Left ventricle myocardium inferior (tissue), 1 donor: Measurements from ENCODE around the gene TEX52. TPM values are rescaled to one million over a fixed set of nuclear protein-coding genes. Genes with fewer than 3 reads are reported as not detected.

Experiments used
- DNase-seq: peaks from one replicate; pipeline ENCODE4 v3.0.0-alpha.2; 2020
- H3K27ac ChIP-seq: fragments of 200-600 bp; replicated peaks from 2 replicates; pipeline ENCODE4 v1.8.0; 2021
- H3K27me3 ChIP-seq: fragments of 200-600 bp; 2 replicates; pipeline ENCODE4 v1.8.0; 2021; ENCODE audit warnings: low read depth
- H3K36me3 ChIP-seq: fragments of 200-600 bp; 2 replicates; pipeline ENCODE4 v1.8.0; 2021
- H3K4me1 ChIP-seq: fragments of 200-600 bp; 2 replicates; pipeline ENCODE4 v1.8.0; 2021
- H3K4me3 ChIP-seq: fragments of 200-600 bp; 2 replicates; pipeline ENCODE4 v1.8.0; 2021; ENCODE audit warnings: mild to moderate bottlenecking, moderate library complexity
- H3K9me3 ChIP-seq: fragments of 200-600 bp; replicated peaks from 2 replicates; pipeline ENCODE4 v1.8.0; 2021
- intact Hi-C: fragments of 100-400 bp; cut with micrococcal nuclease; formaldehyde crosslinking; loops from one replicate; pipeline ENCODE4 v1.11.0; 2022
- total RNA-seq: library from RNA; stranded (reverse); fragmentation: NEBNext Ultra II Directional; extraction: Animal tissue kit (Norgen Biotek cat#: 25700); gene quantifications from one replicate; pipeline ENCODE4 v1.2.1, GENCODE V29; 2021
- TF ChIP-seq, protein P1 (sequence below): fragments of 200-600 bp; IDR thresholded peaks from 2 replicates; pipeline ENCODE4 v1.8.0; 2021; ENCODE audit warnings: antibody characterized with exemption, mild to moderate bottlenecking, borderline replicate concordance
- donor health status: DM: no; HTN: yes; CAD: no; lungs with severe emphysema.

Gene TEX52
- total RNA-seq, 1 donor from 2014 or later = not detected

DNA sequence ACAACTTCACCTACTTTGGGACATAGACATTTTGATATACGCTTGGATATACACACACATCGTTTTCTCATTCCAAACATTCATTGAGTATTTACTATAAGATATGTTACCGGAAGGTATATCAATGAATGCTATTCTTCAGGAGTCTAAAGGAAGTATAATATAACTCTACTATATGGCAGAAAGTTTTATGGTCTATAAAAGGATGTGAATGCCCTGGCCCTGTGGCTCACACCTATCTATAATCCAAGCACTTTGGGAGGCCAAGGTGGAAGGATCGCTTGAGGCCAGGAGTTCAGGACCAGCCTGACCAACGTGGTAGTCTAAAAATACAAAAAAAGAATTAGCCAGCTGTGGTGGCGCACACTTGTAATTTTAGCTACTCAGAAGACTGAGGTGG is 27.6 kb downstream of the TEX52 start:
- H3K4me3 ChIP-seq = no peak overlapping the region
- intact Hi-C loops = no loop called here
- peaks cover 69% of the 10 kb centered on the region for H3K36me3 ChIP-seq
- H3K9me3 ChIP-seq = no peaks in the 10 kb centered on the region
- DNase-seq = no peak
- H3K27me3 ChIP-seq = no peaks in the 10 kb centered on the region
- peaks cover 5% of the 10 kb centered on the region for H3K4me1 ChIP-seq
- H3K27ac ChIP-seq = no peak overlapping the region
- TF ChIP-seq, protein P1, sequence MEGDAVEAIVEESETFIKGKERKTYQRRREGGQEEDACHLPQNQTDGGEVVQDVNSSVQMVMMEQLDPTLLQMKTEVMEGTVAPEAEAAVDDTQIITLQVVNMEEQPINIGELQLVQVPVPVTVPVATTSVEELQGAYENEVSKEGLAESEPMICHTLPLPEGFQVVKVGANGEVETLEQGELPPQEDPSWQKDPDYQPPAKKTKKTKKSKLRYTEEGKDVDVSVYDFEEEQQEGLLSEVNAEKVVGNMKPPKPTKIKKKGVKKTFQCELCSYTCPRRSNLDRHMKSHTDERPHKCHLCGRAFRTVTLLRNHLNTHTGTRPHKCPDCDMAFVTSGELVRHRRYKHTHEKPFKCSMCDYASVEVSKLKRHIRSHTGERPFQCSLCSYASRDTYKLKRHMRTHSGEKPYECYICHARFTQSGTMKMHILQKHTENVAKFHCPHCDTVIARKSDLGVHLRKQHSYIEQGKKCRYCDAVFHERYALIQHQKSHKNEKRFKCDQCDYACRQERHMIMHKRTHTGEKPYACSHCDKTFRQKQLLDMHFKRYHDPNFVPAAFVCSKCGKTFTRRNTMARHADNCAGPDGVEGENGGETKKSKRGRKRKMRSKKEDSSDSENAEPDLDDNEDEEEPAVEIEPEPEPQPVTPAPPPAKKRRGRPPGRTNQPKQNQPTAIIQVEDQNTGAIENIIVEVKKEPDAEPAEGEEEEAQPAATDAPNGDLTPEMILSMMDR = no peak

DNA sequence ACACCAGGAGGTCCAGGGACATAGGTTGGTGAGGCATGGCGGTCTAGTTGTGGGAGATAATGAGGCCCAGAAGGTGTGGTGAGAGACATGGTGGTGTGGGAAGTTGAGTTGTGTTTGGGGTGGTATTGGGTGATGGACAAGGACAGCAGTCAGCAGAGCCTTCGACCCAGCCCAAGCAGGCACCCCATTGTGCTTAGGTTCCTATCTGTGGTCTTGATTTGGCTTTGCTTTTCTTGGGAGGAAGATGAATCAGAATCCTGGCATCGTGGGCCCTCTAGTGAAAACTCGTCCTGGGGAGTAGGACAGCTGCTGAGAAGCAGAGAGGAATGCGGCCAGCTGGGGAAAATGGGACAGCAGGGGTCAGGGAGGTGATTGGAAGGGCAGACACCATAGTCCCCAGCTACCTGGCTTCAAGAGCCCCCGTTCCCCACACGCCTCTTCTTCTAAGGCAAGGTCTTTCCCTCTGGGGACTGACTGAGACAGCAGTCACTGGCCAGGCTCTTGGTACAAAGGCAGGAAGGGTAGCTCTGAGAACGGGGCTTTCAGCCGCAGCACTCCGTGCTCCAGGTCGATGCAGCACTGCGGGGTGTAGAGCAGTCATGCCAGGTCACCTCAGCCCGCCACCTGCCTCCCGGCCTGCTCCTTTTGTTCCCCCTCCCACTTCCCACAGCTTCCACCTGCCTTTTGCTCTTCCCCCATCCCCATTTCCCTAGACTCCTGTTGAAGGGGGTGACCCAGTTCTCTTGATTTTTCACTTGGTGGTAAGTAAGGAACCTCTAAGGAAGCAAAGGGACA is 29.9 kb downstream of the TEX52 start:
- Histone ChIP-seq H3K9me3 (no peaks in the 10 kb centered on the region), H3K27ac (no peak overlapping the region), H3K27me3 (no peaks in the 10 kb centered on the region), H3K4me3 (no peak overlapping the region), H3K4me1 (no peaks in the 10 kb centered on the region), H3K36me3 (peaks cover 88% of the 10 kb centered on the region)
- TF ChIP-seq, protein P1 = no peak
- intact Hi-C loops = no loop called here
- no peak for DNase-seq

DNA sequence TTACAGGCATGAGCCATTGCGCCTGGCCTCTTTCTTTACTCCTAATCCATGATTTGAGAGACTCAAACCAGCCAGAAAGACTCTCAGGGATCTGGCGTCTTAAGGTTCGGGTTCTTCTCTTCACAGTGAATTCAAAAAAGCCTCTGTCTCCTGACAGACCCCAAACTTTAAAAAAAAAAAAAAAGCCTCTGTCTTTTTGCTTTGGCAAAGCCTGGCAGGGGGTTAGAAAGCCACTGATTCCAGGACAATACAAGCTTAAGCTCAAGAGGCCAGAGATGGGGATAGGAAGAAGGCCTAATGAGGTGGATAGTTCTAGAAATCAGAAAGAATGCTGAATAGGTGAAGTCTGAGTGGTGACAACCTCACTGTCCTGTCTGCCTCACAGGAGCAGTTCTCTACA is 30.8 kb downstream of the TEX52 start:
- Histone ChIP-seq H3K27me3 (no peaks in the 10 kb centered on the region), H3K9me3 (no peaks in the 10 kb centered on the region), H3K4me3 (no peak overlapping the region), H3K36me3 (peaks cover 88% of the 10 kb centered on the region), H3K27ac (no peak overlapping the region), H3K4me1 (no peaks in the 10 kb centered on the region)
- intact Hi-C loops = no loop called here
- no peak for DNase-seq
- TF ChIP-seq, protein P1 = no peak

DNA sequence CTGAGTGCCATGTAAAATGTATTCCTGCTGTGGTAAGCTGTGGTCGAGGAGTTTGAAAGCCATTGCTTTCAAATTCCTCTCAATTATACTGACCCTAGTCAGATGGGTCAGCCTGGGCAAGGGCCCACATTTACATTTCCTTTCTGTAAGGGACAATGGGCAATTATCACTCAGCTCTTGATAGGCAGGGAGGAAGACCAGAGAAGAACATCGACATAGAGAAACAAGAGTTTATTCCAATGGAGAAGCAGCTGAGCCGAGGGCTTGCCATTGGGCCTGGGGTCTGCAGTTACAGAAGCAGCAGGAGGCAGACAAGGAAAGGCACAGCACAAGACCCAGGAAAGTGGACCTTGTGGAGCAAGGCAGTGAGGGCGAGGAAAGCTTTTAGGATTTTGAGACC is 31.7 kb downstream of the TEX52 start:
- no peak for DNase-seq
- H3K4me3 ChIP-seq = no peak overlapping the region
- H3K27ac ChIP-seq = no peak overlapping the region
- no peaks in the 10 kb centered on the region for H3K27me3 ChIP-seq
- H3K4me1 ChIP-seq = no peaks in the 10 kb centered on the region
- TF ChIP-seq, protein P1 = no peak
- intact Hi-C loops = no loop called here
- peaks cover 88% of the 10 kb centered on the region for H3K36me3 ChIP-seq
- no peaks in the 10 kb centered on the region for H3K9me3 ChIP-seq

DNA sequence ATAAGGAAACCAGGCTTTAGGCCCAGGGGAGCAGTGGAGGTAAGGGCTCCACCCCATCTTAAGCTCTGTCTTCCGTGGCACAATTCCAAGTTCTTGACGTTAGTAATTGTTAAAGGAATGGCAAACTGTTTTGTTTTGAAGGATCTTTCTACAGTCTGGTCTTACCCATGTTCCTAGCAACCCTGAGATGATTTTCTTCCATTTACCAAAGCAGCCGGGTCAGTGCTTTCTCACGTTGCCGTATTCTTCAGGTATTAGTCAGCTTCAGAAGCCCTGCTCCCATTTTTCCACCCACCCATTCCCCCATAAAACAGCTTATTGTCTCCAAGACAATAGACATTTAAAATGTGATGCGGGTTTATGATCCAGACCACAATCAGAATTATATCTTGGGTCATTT is 32.3 kb downstream of the TEX52 start:
- Histone ChIP-seq H3K9me3 (no peaks in the 10 kb centered on the region), H3K27me3 (no peaks in the 10 kb centered on the region), H3K36me3 (peaks cover 89% of the 10 kb centered on the region), H3K4me3 (no peak overlapping the region), H3K4me1 (no peaks in the 10 kb centered on the region), H3K27ac (no peak overlapping the region)
- TF ChIP-seq, protein P1 = no peak
- intact Hi-C loops = no loop called here
- no peak for DNase-seq
